SH-SY5Y (cell line): ENCODE data around the gene ADAM10.
A peak's percentile ranks its signal among the peaks of the same experiment; 100 is the strongest.

Experiments used
- GATA2 ChIP-seq: IDR thresholded peaks from 2 replicates; pipeline ENCODE4 v1.6.1; 2011; ENCODE audit warnings: mild to moderate bottlenecking, low read depth, low read length
- GATA3 ChIP-seq: IDR thresholded peaks from 2 replicates; pipeline ENCODE4 v1.6.1; 2011; ENCODE audit warnings: low read depth, mild to moderate bottlenecking, low read length, moderate library complexity

The ADAM10 gene

DNA sequence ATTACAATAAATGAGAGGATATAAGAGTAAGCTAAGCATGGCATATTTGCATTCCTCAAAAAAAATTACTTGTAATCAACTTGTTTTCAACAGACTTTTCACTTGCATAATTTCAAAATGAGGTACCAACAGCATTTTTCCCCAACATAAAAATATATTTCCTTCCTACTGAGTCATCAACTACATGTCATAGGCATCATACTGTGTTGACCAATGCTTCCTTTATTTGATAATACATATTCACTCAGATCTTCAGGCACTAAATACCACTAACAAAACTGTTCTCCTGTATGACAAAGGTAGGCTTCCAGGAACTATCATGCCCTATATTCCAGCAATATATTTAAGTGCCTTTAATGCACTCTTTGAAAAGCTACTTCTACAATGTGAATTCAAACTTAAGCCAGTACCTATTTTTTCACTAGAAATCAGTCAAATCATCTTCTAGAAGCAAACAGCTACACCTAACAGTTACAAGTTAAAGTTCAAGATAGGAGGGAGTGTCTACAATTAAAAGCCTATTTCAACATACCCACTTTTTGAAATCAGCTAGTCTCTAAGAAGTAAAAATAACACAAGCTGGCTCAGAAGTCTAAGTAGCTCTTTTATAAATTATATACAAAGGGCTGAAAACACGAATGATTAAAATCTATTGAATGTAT lies 11.3 kb downstream of the ADAM10 start:
- no peak for TF ChIP-seq GATA2
- no peak for TF ChIP-seq GATA3

DNA sequence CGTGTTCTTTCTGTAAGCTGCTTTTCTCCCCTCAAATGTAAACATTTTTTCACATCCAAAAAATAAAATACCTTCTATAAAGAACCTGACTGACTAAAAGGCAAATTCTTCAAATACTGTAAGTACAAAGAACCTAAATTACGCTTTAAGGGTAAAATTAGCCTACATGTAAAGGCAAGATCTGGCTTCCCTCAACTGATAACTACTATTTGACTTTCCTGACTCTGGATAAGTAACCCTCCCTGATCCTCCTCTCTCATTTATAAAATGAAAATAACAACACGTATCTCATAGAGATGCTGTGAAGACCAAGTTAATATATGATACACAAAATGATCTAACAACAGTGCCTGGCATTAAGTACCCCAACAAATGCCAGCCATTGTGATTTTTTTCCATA lies 12.2 kb downstream of the ADAM10 start:
- no peak for TF ChIP-seq GATA3
- TF ChIP-seq GATA2: no peak

DNA sequence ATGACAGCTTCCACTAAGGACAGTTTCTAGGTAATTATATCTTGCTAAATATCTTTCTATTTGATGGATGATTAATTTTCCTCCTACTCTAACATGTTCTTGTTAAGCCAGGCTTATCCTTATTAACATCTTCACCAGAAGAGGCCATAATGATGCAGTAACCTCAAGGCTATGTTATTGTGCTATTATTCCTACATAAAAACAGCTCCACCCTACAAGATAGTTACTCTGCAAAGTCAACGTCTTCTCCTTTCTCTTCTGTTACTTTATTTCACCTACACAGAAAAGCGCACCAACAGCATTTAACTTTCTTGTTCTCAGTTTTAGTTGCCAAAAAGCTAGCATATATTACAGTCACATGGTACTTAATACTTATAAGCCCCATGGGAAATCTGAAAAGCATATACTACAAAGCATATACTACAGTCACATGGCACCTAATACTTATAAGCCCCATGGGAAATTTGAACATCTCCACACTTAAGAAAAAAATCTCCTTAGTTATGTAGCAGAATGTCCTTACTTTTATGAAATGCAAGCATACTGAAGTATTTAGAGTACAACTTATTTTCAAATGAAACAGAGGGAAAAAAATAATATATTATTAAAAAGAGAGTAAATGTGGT lies 13.4 kb downstream of the ADAM10 start:
- TF ChIP-seq GATA2 (no peak), GATA3 (no peak)

DNA sequence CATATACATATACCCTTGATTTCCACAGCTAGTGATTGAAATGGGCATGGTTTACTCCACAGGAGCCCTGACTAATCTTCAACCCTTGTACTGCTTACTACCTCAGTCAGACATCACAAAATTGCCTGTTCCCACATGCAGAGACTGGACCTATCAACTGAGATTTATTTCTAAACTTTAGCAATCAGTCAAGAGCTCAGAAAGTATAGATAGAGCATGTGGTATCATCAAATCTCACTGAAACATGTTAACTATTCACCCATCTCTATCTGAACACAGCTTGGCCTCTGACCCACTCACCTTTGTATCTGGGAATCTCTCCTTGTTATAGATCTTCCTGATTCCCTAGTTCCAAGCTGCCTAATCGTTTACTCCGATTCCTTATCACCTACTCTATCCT lies 14.6 kb downstream of the ADAM10 start:
- TF ChIP-seq GATA3 (no peak), GATA2 (peak; percentile 27; the same call in 1 of the 2 replicates)

DNA sequence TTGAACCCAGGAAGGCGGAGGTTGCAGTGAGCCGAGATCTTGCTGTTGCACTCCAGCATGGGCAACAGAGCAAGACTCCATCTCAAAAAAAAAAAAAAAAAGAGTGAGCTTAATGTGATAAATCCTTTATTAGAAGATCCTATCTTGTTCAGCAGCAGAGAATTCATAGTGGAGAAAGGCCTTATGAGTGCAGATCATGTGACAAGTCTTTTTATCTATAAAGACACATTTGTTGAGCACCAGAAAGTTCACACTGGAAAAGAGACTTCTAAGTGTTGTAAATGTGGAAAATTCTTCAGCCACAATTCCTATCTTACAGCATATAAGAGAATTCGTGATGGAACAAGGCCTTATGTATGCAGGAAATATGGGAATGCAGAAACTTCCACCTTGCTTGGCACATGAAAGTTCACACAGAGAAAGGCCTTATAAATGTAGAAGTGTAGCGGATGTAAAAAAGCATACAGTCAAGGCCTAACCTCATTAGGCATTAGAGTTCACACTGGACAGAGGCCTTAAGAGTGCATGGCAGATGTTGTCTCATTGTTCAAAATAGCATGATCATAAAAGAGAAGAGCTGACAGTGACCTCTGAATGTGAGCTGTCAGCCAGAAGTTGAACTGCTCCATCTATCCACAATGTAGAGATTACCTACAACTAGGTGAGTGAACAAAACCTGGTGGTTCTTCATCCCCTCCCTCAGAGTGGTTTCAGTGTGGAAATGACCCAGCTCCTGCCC lies 16.7 kb downstream of the ADAM10 start:
- TF ChIP-seq GATA2: no peak
- TF ChIP-seq GATA3: no peak

DNA sequence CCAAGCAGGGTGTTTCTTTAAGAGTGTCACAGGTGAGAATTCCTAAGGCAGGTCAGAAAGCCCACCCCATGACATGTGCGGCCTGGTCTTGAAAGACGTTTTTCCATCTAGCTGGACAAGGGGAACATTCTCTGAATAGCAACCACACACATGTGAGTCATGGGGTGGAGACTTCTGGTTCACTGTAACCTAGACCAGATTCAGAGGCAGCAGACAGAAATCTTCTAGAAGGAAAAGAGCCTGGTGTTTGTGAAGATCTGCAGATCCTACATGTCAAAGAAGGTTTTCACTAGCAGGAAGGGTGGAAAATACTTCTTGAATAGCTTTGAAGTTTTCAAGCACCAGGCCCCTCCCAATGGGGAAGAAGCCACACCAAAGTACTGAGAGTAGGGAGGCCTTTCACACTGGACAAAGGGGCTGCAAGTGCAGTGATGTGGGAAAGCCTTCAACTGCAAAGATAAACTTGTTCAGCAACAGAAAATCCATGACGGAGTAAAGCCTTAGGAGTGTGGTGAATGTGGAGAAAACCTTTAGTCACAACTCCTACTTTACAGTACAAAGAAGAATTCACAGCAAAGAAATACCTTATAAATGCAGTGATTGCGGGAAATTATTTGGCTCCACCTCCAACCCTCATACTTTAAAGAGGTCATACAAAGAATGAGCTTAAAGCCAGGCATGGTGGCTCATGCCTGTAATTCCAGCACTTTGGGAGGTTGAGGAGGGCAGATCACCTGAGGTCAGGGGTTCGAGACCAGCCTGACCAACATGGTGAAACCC lies 17.6 kb downstream of the ADAM10 start:
- no peak for TF ChIP-seq GATA3
- TF ChIP-seq GATA2: no peak

DNA sequence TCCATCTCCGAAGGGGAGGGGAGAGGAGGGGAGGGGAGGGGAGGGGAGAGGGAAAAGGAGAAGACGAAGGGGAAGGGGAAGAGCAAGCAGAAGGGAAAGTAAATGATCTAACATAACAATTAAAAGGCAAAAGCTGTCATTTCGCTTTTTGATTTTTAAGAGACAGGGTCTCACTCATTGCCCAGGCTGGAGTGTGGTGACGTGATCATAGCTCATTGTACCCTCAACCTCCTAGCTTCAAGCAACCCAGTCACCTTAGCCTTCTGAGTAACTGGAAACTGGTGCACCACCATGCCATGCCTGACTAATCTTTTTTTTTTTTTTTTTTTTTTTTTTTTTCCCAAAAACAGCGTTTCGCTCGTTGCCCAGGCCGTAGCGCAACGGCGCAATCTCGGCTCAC lies 22.6 kb downstream of the ADAM10 start:
- TF ChIP-seq GATA2 (no peak), GATA3 (no peak)

DNA sequence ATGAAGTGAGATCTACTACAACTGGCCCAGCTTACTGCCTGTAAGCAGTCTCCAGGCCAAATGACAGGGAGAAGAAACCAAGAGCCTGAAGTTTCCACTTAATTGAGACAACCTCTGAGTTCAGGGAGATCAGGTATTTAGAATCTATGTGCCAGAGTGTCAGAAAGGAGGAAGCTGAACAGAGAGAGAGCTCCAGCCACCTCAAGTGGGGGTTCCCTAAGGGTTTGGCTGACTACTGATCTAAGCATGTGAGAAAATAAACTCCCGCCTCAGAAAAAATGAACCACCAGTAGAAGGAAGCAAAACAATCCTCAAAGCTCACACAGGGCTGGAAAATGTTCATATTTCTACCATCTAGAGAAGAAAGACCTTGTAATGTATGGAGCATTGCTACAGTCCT lies 25.0 kb downstream of the ADAM10 start:
- TF ChIP-seq GATA3: no peak
- no peak for TF ChIP-seq GATA2

DNA sequence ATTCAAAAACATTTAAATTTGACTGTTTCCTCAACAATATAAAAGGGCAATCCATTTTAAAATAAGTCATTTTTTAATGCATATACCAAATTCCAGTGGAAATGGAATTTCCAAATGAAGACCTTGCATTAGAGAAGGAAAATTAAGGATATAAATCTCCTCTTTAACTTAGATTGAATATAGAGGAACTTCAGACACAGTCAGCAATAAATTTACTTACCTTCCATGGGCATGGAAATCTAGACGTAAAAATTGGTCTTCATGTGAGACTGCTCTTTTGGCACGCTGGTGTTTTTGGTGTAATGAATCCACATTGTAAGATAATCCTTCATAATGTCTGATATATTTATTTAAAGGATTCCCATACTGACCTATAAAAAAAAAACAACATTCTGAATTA lies 32.1 kb downstream of the ADAM10 start:
- TF ChIP-seq GATA2: no peak
- no peak for TF ChIP-seq GATA3

DNA sequence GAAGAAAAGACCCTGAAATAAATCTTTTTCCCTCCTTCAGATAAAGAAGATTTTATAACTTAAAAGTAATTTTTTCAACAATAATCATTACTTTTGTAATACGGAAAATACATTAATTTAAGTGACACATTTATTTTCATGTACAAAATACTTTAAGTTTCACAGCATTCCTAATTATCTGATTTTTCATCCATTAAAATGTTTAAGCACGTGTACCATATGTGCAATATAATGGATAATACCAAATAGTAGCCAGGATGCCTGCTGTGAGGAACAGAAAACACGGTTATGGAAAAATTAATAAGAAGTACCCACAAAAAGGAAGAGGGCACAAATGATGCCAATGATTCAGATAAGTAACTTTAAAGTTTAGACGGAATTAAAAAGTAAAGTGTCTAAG lies 33.5 kb downstream of the ADAM10 start:
- no peak for TF ChIP-seq GATA2
- no peak for TF ChIP-seq GATA3

DNA sequence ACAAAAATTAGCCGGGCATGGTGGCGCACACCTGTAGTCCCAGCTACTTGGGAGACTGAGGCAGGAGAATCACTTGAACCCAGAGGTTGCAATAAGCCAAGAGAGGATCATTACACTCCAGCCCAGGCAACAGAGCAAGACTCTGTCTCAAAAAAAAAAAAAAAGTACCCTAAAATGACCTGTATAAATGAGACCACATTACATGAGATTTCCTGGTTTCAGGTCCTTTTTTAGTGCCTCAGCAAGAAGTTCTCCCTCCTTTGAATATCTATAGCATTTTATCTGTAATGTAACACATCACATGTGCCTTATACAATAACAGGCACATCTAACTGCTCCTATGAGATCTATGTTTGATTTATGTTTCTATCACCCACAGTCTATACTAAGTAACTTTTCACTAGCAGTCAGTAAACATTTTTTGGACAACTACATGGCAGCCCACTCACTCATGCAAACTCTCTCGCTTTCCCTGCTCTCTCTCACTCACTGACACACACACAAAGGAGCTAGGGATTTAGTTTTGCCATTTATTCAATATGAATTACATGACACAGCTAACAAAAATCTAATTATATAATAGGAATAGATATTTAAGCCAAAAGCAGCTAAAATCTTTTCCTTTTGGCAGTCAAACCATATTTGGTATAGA lies 34.1 kb downstream of the ADAM10 start:
- TF ChIP-seq GATA2 (no peak), GATA3 (no peak)

DNA sequence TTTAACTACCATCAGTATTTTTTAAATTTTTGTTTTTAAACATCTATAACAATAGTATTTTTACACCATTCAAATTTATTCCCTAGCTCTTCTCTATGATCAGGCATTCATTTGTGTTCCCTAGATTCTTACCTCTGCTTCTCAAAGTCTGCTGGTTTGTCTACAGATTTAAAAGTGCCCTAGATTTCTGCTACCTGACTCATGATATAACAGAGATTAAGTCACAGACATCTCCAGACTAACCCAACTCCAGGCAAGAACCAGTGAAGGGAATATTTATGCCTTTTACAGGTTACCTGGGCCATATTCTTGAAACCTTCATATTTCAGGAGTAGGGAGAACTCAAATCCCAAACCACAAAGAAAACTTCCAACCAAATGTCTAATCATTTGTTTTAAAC lies 38.8 kb downstream of the ADAM10 start:
- TF ChIP-seq GATA2 (no peak), GATA3 (no peak)

DNA sequence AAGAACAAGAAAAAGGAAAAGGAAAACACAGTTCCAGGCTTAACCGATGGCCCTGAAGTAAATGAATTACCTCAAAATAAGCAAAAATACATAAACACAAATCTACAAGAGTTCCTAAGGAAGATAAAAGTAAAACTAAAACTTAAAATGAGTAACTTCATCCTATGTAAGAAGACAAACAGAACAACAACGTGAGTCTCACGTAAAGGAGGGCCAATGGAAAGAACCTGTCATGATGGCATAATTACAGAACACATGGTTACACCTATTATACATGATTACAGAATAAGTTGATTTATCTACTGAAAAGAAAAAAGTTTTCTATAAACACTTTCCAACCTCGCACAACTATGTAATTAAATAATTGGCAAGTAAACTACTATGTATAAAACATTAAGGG lies 42.1 kb downstream of the ADAM10 start:
- TF ChIP-seq GATA3: no peak
- TF ChIP-seq GATA2: no peak

DNA sequence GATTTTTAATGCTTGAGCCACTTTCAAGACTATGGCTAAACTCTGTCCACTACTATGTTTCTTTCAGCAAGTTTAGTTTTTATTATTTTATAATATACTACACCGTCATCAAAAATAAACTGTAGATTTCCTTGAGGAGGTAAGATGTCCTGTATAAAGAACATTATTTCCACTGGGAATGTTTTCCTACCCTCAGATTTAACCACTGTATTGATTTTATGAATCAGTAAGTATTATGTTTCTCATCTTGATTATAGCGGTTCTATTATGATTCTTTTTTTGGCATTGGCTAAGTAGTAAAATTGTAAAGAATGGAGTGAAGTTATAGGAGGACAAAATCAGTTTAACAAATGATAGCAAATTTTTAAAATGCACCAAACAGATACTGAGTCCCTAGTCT lies 44.4 kb downstream of the ADAM10 start:
- TF ChIP-seq GATA2: no peak
- TF ChIP-seq GATA3: no peak
